GM12873 (cell line): ENCODE measurements around the gene RNF181.

Experiments used
- TF ChIP-seq, protein P1 (sequence below): IDR thresholded peaks from 2 replicates; pipeline ENCODE4 v1.5.1; 2012; ENCODE audit warnings: low read depth, mild to moderate bottlenecking, moderate library complexity, low read length, control low read depth; ENCODE audit not compliant: insufficient read depth; ENCODE audit errors: missing control alignments

RNF181 gene

DNA sequence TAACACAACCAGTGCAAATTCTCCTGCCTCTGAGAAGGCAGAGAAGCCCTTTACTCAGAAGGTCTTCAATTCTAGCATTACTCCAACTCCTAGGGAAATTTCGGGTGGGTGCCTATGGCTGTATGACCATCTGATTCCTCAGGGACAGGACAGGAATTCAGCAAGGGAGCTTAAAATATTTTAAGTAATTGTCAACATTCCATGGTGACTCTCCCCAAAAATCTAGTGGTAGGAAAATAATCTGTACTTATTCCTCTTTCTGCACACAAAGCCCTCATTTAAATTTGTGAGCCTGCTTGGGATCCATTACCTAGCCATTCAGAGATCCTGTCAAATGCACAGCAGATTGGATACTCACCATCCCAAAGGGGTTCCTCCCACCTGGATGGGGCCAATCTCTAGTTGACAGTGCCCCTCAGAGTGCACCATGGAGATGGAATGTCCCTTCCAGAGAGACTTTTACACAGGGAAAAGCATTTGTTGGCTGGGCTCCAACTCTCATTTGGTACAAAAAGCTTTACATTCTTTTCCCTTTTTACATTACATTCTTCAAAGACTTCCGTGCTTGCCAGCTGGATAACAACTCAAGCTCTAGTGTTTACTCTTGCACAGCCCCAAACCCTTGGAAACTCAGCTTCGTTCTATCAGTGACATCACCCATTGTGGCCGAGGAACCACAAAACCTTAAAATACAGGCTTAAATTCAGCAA, 10.0 kb downstream of the RNF181 start:
- TF ChIP-seq, protein P1, sequence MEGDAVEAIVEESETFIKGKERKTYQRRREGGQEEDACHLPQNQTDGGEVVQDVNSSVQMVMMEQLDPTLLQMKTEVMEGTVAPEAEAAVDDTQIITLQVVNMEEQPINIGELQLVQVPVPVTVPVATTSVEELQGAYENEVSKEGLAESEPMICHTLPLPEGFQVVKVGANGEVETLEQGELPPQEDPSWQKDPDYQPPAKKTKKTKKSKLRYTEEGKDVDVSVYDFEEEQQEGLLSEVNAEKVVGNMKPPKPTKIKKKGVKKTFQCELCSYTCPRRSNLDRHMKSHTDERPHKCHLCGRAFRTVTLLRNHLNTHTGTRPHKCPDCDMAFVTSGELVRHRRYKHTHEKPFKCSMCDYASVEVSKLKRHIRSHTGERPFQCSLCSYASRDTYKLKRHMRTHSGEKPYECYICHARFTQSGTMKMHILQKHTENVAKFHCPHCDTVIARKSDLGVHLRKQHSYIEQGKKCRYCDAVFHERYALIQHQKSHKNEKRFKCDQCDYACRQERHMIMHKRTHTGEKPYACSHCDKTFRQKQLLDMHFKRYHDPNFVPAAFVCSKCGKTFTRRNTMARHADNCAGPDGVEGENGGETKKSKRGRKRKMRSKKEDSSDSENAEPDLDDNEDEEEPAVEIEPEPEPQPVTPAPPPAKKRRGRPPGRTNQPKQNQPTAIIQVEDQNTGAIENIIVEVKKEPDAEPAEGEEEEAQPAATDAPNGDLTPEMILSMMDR: no peak

DNA sequence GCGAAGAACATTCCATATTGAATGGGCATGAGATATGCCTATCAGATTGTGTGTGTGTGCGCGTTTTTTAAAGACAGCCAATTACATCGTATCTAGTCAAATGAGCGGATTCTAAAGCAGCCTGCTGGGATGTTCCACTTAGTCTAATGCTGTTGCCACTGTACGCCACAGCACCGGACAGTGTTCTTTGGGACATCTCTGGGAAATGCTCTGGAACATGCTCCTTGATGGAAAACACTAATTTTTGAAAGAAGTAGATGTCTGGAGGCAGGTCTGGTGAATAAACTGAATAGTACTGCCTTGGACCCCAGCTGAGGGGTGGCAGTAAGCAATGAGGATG, 10.5 kb downstream of the RNF181 start:
- TF ChIP-seq, protein P1: no peak

DNA sequence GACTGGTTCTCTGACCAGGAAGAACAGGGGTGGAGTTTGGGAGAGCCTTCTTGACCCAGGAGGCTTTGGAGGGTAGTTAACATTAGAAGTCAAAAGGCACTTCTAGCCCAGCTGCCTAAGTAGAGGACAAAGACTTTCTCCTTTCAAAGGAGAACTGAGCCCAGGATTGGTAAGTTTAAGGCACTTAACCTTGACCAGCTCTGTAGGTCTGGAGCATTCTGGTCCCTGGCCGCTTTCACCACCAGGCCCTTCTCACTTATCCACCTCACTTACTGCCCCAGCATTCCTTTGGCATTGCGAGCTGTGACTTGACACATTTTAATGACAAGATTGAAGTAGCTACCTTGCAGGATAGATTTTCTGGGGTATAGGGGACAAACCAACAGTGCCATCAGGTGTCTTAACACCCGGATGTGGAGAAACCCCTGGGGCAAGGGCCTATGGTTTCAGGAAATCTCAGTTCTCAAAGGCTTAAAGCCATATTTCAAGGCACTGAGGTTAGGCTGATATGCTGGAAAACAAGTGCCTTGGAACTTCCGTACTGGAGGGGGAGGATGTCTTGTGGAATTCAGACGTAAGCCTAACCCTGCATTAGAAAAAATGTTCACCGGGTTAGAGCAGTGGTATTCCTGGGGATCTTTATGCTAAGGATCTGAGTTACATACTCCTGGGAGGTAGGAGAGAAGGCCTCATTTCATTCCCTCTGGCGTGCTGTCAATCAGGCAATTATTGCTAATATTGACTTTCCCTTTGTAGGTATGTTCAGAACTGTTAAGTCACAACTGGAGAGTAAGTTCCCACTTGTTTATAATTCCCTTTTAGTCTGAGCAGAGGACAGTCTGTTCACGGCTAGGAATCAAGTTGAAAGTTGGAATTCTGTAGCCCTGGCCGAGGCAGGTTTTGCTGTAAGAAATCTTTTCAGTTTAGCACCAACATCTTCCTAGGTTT, 12.0 kb downstream of the RNF181 start:
- TF ChIP-seq, protein P1: no peak

DNA sequence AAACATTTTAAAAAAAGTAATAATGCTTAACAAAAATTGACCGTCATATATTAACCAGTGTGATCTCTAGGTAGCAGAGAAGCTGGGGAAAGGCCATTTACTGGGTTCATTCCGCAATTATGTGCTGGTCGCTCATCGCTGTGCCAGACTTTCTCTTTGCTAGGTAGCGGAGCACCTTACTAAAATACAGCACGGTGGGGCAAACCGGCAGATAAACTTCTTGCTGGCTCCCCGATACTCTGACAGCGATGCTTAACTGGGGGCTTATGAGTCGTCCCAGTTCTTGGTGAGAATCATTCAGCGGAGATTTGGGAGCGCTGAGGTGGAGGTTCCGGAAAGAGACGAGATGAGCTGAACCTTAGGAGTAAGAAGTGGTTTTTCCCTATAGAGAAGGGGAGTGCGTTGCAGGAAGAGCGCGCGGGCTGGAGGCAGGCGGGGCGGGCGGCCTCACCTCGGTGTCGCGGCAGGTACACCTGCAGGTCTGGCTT, 15.7 kb downstream of the RNF181 start:
- TF ChIP-seq, protein P1: no peak

DNA sequence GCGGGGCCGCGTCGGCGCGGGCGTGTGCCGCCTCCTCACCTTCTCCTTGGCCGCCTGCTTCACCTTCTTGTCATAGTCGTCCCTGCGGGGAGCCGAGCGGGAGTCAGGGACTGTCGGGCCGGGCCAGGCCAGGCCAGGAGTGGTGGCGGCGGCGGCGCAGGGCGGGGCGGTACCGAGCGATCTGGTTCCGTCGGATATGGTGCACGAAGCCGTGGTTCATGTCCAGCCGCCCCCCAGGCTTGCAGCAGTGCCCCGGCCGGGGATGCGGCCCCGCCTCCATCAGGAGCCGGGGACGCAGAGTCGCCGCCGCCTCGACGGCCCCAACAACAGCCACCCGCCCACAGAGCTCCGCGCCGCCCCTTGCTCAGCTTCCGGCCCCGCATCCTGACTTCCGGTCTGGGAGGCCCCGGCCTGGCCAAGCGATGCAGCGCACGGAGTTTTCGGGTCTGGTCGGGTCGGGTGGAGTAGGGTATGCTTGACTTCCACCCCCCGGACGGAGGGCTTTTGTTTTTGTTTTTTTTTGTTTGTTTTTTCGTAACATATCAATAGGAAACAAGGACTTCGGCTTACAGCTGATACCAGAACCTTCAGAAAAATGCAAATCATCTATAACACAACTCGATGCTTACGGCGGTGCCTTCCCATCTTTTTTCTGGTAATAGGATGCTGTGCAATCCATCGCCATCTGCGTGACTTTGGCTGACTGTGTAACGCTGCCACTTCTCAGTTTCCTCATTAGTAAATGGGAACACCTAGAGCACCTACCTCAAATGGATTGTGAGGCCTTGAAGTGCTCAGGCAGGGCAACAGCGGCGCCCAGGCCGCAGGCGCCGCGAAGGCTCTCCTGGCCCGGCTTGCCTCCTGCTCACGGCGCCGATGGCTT, 16.4 kb downstream of the RNF181 start, which contains the start of gene C2orf68:
C2orf68 (minus strand) TSS at position 362 of the 883 bp plus-strand sequence; CDS start at position 280, 82 bp downstream.
- TF ChIP-seq, protein P1: no peak

DNA sequence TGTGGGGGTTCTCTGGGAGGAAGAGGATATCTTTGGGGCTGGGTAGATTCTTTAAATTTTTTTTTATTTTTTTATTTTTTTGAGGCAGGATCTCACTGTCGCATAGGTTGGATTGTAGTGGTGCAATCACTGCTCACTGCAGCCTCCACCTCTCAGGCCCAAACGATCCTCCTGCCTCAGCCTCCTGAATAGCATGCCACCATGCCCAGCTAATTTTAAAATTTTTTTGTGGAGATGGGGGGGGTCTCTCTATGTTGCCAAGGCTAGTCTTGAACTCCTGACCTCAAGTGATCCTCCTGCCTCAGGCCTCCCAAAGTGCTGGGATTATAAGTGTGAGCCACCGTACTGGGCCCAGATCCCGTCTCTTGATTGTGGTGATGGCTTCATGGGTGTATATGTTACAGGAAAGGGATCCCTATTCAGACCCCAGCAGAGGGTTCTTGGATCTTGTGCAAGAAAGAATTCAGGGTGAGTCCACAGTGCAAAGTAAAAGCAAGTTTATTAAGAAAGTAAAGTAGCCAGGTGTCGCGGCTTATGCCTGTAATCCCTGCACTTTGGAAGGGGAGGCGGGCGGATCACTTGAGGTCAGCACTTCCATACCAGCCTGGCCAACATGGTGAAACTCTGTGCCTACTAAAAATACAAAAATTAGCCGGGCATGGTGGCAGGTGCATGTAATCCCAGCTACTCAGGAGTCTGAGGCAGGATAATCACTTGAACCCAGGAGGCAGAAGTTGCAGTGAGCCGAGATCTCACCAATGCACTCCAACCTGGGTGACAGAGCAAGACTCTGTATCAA, 18.4 kb downstream of the RNF181 start:
- TF ChIP-seq, protein P1: no peak
